ENCODE results near the gene TRPM8. TPM values are rescaled to one million over a fixed set of nuclear protein-coding genes. Genes with fewer than 3 reads are reported as not detected.

TRPM8 gene
- total and polyA plus RNA-seq, 2 of the 8 experiments (the other 6 are each of a cell fraction or from before 2014, with no cell fraction given): 0.18 to 0.54 TPM

GRCh38 chr2:233961905-233962304 is 44.7 kb downstream of the TRPM8 start:
- Histone ChIP-seq H2AFZ (ENCODE audit: low read length) (no peak overlapping the region), H2BK120ac (replicated peaks; ENCODE audit: low read depth, low read length) (no peak overlapping the region), H4K8ac (ENCODE audit: extremely low read depth, insufficient read depth, low read length) (no peak overlapping the region), H3K79me2 (ENCODE audit: control insufficient read depth in 1 of 2, insufficient read depth in 2 of 2, low read length in 2 of 2) (no peaks in the 10 kb centered on the region), H2AK5ac (ENCODE audit: low read depth, low read length) (no peak overlapping the region), H4K20me1 (replicated peaks in 1 of 2; ENCODE audit: control insufficient read depth in 1 of 2, insufficient read depth in 2 of 2, low read length in 2 of 2) (no peaks in the 10 kb centered on the region), H4K91ac (replicated peaks; ENCODE audit: insufficient read length, low read length) (no peak overlapping the region), H3K36me3 (ENCODE audit: control insufficient read depth in 2 of 4, insufficient read depth in 4 of 4, low read length in 3 of 4) (no peaks in the 10 kb centered on the region), H3K4me3 (ENCODE audit: extremely low read depth in 1 of 4, insufficient read depth in 2 of 4, low read depth in 3 of 4, low read length in 4 of 4) (no peak overlapping the region), H3K9ac (replicated peaks in 1 of 4; ENCODE audit: extremely low read depth in 1 of 4, low read depth in 3 of 4, low read length in 3 of 4) (no peak overlapping the region), H2BK5ac (ENCODE audit: low read depth, low read length) (no peak overlapping the region), H3K14ac (ENCODE audit: insufficient read length) (no peak overlapping the region), H4K5ac (ENCODE audit: insufficient read length, low read depth, low read length) (no peak overlapping the region), H3K18ac (ENCODE audit: extremely low read depth, low read length) (no peak overlapping the region), H2BK20ac (ENCODE audit: low read length) (no peak overlapping the region), H3K23ac (ENCODE audit: insufficient read length) (no peak overlapping the region), H3K79me1 (ENCODE audit: low read depth, low read length) (no peaks in the 10 kb centered on the region), H3K4me1 (replicated peaks in 1 of 4; ENCODE audit: control insufficient read depth in 3 of 4, insufficient read depth in 4 of 4, low read length in 3 of 4) (no peaks in the 10 kb centered on the region), H3K56ac (replicated peaks; ENCODE audit: insufficient read length, low read depth, low read length) (no peak overlapping the region), H2BK15ac (ENCODE audit: low read length) (no peak overlapping the region), H3K9me3 (ENCODE audit: insufficient read depth in 2 of 2, low read depth in 1 of 2, low read length in 1 of 2) (no peaks in the 10 kb centered on the region), H2BK12ac (ENCODE audit: low read depth, low read length) (no peak overlapping the region), H3K27ac (ENCODE audit: low read depth, low read length) (no peak overlapping the region), H3K27me3 (replicated peaks in 1 of 4; ENCODE audit: control insufficient read depth in 3 of 4, extremely low read depth in 1 of 4, insufficient read depth in 3 of 4, low read length in 3 of 4) (no peaks in the 10 kb centered on the region), H3K4me2 (ENCODE audit: insufficient read depth in 1 of 2, low read depth in 2 of 2, low read length in 2 of 2) (no peak overlapping the region), H3K4ac (replicated peaks; ENCODE audit: insufficient read length, low read depth, low read length) (no peak overlapping the region), H3K23me2 (ENCODE audit: low read depth, low read length) (no peaks in the 10 kb centered on the region)
- ChIA-PET CTCF (ENCODE audit: partially characterized antibody) (interaction anchor here (1.8 kb wide), 1 partner anchor 173 kb away, joined by 3 read pairs; no protein-coding TSS in a partner anchor), POLR2A (ENCODE audit: partially characterized antibody) (no interaction called here)
- no peak for FAIRE-seq
- WGBS, 2 experiments (ENCODE audit: extremely low coverage in 1 of 2, insufficient coverage in 1 of 2, insufficient read length in 1 of 2, insufficient replicate concordance in 2 of 2, low coverage in 1 of 2, low lambda C conversion rate in 2 of 2, missing lambda C conversion rate in 1 of 2): 92% methylated on average over 5 of the region's 7 CpGs; no CpG with 5 or more reads in 1 of the 2 experiments
- DNase-seq (ENCODE audit: low read depth in 1 of 2, low spot score in 2 of 2): no peak
- TF ChIP-seq NRF1 (IDR thresholded peaks at IDR 0.05; ENCODE audit: low read depth, low read length) (no peak), SUZ12 (IDR thresholded peaks at IDR 0.05; ENCODE audit: low read length) (no peak), SIX5 (IDR thresholded peaks at IDR 0.05; ENCODE audit: low read depth, low read length) (no peak), BRCA1 (IDR thresholded peaks at IDR 0.05; ENCODE audit: low read depth, low read length) (no peak), RBBP5 (IDR thresholded peaks at IDR 0.05; ENCODE audit: borderline replicate concordance, low read depth, low read length) (no peak), MAX (IDR thresholded peaks at IDR 0.05) (no peak), TAF7 (optimal IDR thresholded peaks at IDR 0.05; ENCODE audit: borderline replicate concordance, low read depth, low read length) (no peak), POU5F1 (IDR thresholded peaks at IDR 0.05; ENCODE audit: low read depth, low read length) (no peak), CTCF (IDR thresholded peaks at IDR 0.05; ENCODE audit: control extremely low read depth in 1 of 3, insufficient read depth in 1 of 3, low read depth in 1 of 3, low read length in 3 of 3) (no peak), SIN3A (conservative IDR thresholded peaks at IDR 0.05 in 1 of 2, IDR thresholded peaks at IDR 0.05 in 1 of 2; ENCODE audit: low read depth in 1 of 2, low read length in 2 of 2) (no peak), HDAC2 (IDR thresholded peaks at IDR 0.05; ENCODE audit: borderline replicate concordance in 1 of 2, low read depth in 2 of 2, low read length in 2 of 2) (no peak)
